ENCODE results near the gene DNAJC15. TPM values are rescaled to one million over a fixed set of nuclear protein-coding genes. Genes with fewer than 3 reads are reported as not detected.
"Not testable (repeated sequence)": the region's sequence is repeated elsewhere in the genome, so short reads cannot be mapped to it uniquely, and the experiment has no call there.

Gene DNAJC15
- total and polyA plus RNA-seq, 2 of the 8 experiments (the other 6 are each of a cell fraction or from before 2014, with no cell fraction given), result 5.8 to 20.8 TPM

DNA sequence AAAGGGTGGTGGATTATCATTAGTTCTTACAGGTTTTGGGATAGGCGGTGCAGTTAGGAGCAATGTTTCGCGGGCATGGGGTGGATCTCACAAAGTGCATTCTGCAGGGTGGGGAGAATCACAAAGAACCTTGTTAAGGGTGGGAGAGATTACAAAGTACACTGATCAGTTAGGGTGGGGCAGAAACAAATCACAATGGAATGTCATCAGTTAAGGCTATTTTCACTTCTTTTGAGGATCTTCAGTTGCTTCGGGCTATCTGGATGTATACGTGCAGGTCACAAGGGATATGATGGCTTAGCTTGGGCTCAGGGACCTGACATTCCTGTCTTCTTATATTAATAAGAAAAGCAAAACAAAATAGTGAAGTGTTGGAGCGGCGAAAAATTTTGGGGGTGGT lies 36.4 kb downstream of the DNAJC15 start:
- H2BK15ac ChIP-seq (ENCODE audit: low read length); H2AK5ac ChIP-seq (ENCODE audit: low read depth, low read length); H3K79me1 ChIP-seq (ENCODE audit: low read depth, low read length); H4K5ac ChIP-seq (ENCODE audit: insufficient read length, low read depth, low read length); H3K4me2 ChIP-seq (ENCODE audit: insufficient read depth in 1 of 2, low read depth in 2 of 2, low read length in 2 of 2); H3K9me3 ChIP-seq (ENCODE audit: insufficient read depth in 2 of 2, low read depth in 1 of 2, low read length in 1 of 2); FAIRE-seq; H2BK20ac ChIP-seq (ENCODE audit: low read length); H3K23me2 ChIP-seq (ENCODE audit: low read depth, low read length); H4K20me1 ChIP-seq (replicated peaks in 1 of 2; ENCODE audit: control insufficient read depth in 1 of 2, insufficient read depth in 2 of 2, low read length in 2 of 2); POLR2A ChIA-PET (ENCODE audit: partially characterized antibody); H3K4me3 ChIP-seq (ENCODE audit: extremely low read depth in 1 of 4, insufficient read depth in 2 of 4, low read depth in 3 of 4, low read length in 4 of 4); H2BK5ac ChIP-seq (ENCODE audit: low read depth, low read length); H2BK12ac ChIP-seq (ENCODE audit: low read depth, low read length); H3K27me3 ChIP-seq (replicated peaks in 1 of 4; ENCODE audit: control insufficient read depth in 3 of 4, extremely low read depth in 1 of 4, insufficient read depth in 3 of 4, low read length in 3 of 4); DNase-seq (ENCODE audit: low read depth in 1 of 2, low spot score in 2 of 2); H3K36me3 ChIP-seq (ENCODE audit: control insufficient read depth in 2 of 4, insufficient read depth in 4 of 4, low read length in 3 of 4); H2AFZ ChIP-seq (ENCODE audit: low read length); H4K91ac ChIP-seq (replicated peaks; ENCODE audit: insufficient read length, low read length); H2BK120ac ChIP-seq (replicated peaks; ENCODE audit: low read depth, low read length); CTCF ChIA-PET (ENCODE audit: partially characterized antibody); H4K8ac ChIP-seq (ENCODE audit: extremely low read depth, insufficient read depth, low read length); H3K18ac ChIP-seq (ENCODE audit: extremely low read depth, low read length); H3K56ac ChIP-seq (replicated peaks; ENCODE audit: insufficient read length, low read depth, low read length); H3K23ac ChIP-seq (ENCODE audit: insufficient read length); H3K27ac ChIP-seq (ENCODE audit: low read depth, low read length); H3K14ac ChIP-seq (ENCODE audit: insufficient read length); H3K9ac ChIP-seq (replicated peaks in 1 of 4; ENCODE audit: extremely low read depth in 1 of 4, low read depth in 3 of 4, low read length in 3 of 4); H3K4ac ChIP-seq (replicated peaks; ENCODE audit: insufficient read length, low read depth, low read length): not testable (repeated sequence)
- 96% methylated on average over 7 of the region's 7 CpGs; no CpG with 5 or more reads in 1 of the 2 experiments for WGBS, 2 experiments (ENCODE audit: extremely low coverage in 1 of 2, insufficient coverage in 1 of 2, insufficient read length in 1 of 2, insufficient replicate concordance in 2 of 2, low coverage in 1 of 2, low lambda C conversion rate in 2 of 2, missing lambda C conversion rate in 1 of 2)
- peaks cover 0 to 29% of the 10 kb centered on the region in 2 experiments; a peak in 1 of 4 replicates for H3K79me2 ChIP-seq (ENCODE audit: control insufficient read depth in 1 of 2, insufficient read depth in 2 of 2, low read length in 2 of 2)
- peaks cover 0 to 13% (median 8%) of the 10 kb centered on the region in 4 experiments; a peak in 6 of 7 replicates for H3K4me1 ChIP-seq (replicated peaks in 1 of 4; ENCODE audit: control insufficient read depth in 3 of 4, insufficient read depth in 4 of 4, low read length in 3 of 4)

DNA sequence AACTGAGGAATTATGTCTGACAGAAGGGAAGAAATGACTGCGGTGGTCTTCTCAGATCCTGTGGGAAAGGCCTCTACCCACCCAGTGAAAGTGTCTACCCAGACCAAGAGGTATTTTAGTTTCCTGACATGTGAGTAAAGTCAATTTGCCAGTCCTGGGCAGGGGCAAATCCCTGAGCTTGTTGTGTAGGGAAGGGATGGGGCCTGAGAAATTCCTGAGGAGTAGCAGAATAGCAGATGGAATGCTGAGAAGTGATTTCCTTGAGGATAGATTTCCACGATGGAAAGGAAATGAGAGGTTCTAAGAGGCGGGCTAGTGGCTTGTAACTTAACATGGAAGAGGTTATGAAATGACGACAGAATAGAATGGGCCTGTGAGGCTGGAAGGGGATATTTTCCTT lies 37.4 kb downstream of the DNAJC15 start:
- FAIRE-seq; H2AFZ ChIP-seq (ENCODE audit: low read length); H2BK15ac ChIP-seq (ENCODE audit: low read length); H2AK5ac ChIP-seq (ENCODE audit: low read depth, low read length); H3K36me3 ChIP-seq (ENCODE audit: control insufficient read depth in 2 of 4, insufficient read depth in 4 of 4, low read length in 3 of 4); POLR2A ChIA-PET (ENCODE audit: partially characterized antibody); H4K5ac ChIP-seq (ENCODE audit: insufficient read length, low read depth, low read length); H3K56ac ChIP-seq (replicated peaks; ENCODE audit: insufficient read length, low read depth, low read length); H4K91ac ChIP-seq (replicated peaks; ENCODE audit: insufficient read length, low read length); H2BK120ac ChIP-seq (replicated peaks; ENCODE audit: low read depth, low read length); H2BK20ac ChIP-seq (ENCODE audit: low read length); H3K9me3 ChIP-seq (ENCODE audit: insufficient read depth in 2 of 2, low read depth in 1 of 2, low read length in 1 of 2); H2BK5ac ChIP-seq (ENCODE audit: low read depth, low read length); H3K4me3 ChIP-seq (ENCODE audit: extremely low read depth in 1 of 4, insufficient read depth in 2 of 4, low read depth in 3 of 4, low read length in 4 of 4); H3K79me1 ChIP-seq (ENCODE audit: low read depth, low read length); H3K18ac ChIP-seq (ENCODE audit: extremely low read depth, low read length); H3K4ac ChIP-seq (replicated peaks; ENCODE audit: insufficient read length, low read depth, low read length); H3K23ac ChIP-seq (ENCODE audit: insufficient read length); H3K27me3 ChIP-seq (replicated peaks in 1 of 4; ENCODE audit: control insufficient read depth in 3 of 4, extremely low read depth in 1 of 4, insufficient read depth in 3 of 4, low read length in 3 of 4); H3K14ac ChIP-seq (ENCODE audit: insufficient read length); H3K4me2 ChIP-seq (ENCODE audit: insufficient read depth in 1 of 2, low read depth in 2 of 2, low read length in 2 of 2); H3K4me1 ChIP-seq (replicated peaks in 1 of 4; ENCODE audit: control insufficient read depth in 3 of 4, insufficient read depth in 4 of 4, low read length in 3 of 4); H2BK12ac ChIP-seq (ENCODE audit: low read depth, low read length); H3K9ac ChIP-seq (replicated peaks in 1 of 4; ENCODE audit: extremely low read depth in 1 of 4, low read depth in 3 of 4, low read length in 3 of 4); H4K8ac ChIP-seq (ENCODE audit: extremely low read depth, insufficient read depth, low read length); H4K20me1 ChIP-seq (replicated peaks in 1 of 2; ENCODE audit: control insufficient read depth in 1 of 2, insufficient read depth in 2 of 2, low read length in 2 of 2); DNase-seq (ENCODE audit: low read depth in 1 of 2, low spot score in 2 of 2); H3K27ac ChIP-seq (ENCODE audit: low read depth, low read length); H3K23me2 ChIP-seq (ENCODE audit: low read depth, low read length): not testable (repeated sequence)
- 82% methylated on average over 4 of the region's 4 CpGs; no CpG with 5 or more reads in 1 of the 2 experiments for WGBS, 2 experiments (ENCODE audit: extremely low coverage in 1 of 2, insufficient coverage in 1 of 2, insufficient read length in 1 of 2, insufficient replicate concordance in 2 of 2, low coverage in 1 of 2, low lambda C conversion rate in 2 of 2, missing lambda C conversion rate in 1 of 2)
- CTCF ChIA-PET (ENCODE audit: partially characterized antibody), result interaction anchor here (1.2 kb wide), 1 partner anchor 25 kb away, joined by 5 read pairs; no protein-coding TSS in a partner anchor
- H3K79me2 ChIP-seq (ENCODE audit: control insufficient read depth in 1 of 2, insufficient read depth in 2 of 2, low read length in 2 of 2), result peaks cover 0 to 29% of the 10 kb centered on the region in 2 experiments; a peak in 1 of 4 replicates
